CD4-positive, alpha-beta T cell (primary cell): ENCODE results near the gene RPAIN. TPM values are rescaled to one million over a fixed set of nuclear protein-coding genes. Genes with fewer than 3 reads are reported as not detected.

Experiments
- ATAC-seq: fragments of 200-7000 bp; cut with Tn5 transposase; one replicate; pipeline ENCODE4 v1.10.0; 2022; ENCODE audit warnings: mild to moderate bottlenecking; ENCODE audit not compliant: poor library complexity
- CTCF ChIA-PET: fragments of 350-600 bp; sonication (Branson Sonifier 250); formaldehyde crosslinking; loops from one replicate; lab custom pipeline; 2021; ENCODE audit warnings: antibody characterized with exemption, inconsistent platforms; lab: Charles Lee
- POLR2A ChIA-PET: fragments of 350-600 bp; sonication (Branson Sonifier 250); formaldehyde crosslinking; loops from one replicate; lab custom pipeline; 2021; ENCODE audit warnings: antibody characterized with exemption, inconsistent platforms; lab: Charles Lee
- DNase-seq, 14 experiments: peaks; one replicate each; pipeline ENCODE4 v3.0.0-alpha.2; 2013 to 2020; ENCODE audit warnings: mixed read lengths in 2 of 14
- H3K27ac ChIP-seq, 2 donors: one replicate each; pipeline versions ENCODE4 v1.5.1 to v1.7.0; 2013; ENCODE audit warnings: low read length in 2 of 2, low read depth in 1 of 2, mild to moderate bottlenecking in 1 of 2
- H3K27me3 ChIP-seq, 2 experiments: 1 replicate in 1 of 2; 2 replicates in 1 of 2; pipeline versions ENCODE4 v1.6.1 to v1.7.0; 2013; ENCODE audit warnings: low read length in 2 of 2, control low read depth in 1 of 2, mild to moderate bottlenecking in 1 of 2, moderate library complexity in 1 of 2; ENCODE audit not compliant: insufficient read depth in 2 of 2, control insufficient read depth in 1 of 2
- H3K36me3 ChIP-seq: one replicate; pipeline ENCODE4 v1.6.1; 2013; ENCODE audit warnings: low read length, control low read depth; ENCODE audit not compliant: insufficient read depth
- H3K4me1 ChIP-seq: one replicate; pipeline ENCODE4 v1.6.1; 2013; ENCODE audit warnings: low read length, control low read depth; ENCODE audit not compliant: insufficient read depth
- H3K4me3 ChIP-seq: one replicate; pipeline ENCODE4 v1.5.1; 2013; ENCODE audit warnings: mild to moderate bottlenecking, low read length, moderate library complexity
- H3K9me3 ChIP-seq, 2 experiments: 1 replicate in 1 of 2; 2 replicates in 1 of 2; pipeline versions ENCODE4 v1.6.1 to v1.7.0; 2013; ENCODE audit warnings: low read length in 2 of 2, mild to moderate bottlenecking in 2 of 2, control low read depth in 1 of 2, moderate library complexity in 1 of 2; ENCODE audit not compliant: control insufficient read depth in 1 of 2, insufficient read depth in 1 of 2
- H3K27ac Mint-ChIP-seq: one replicate; pipeline ENCODE4 v1.8.0; 2020; ENCODE audit warnings: mixed read lengths
- H3K27me3 Mint-ChIP-seq: one replicate; pipeline ENCODE4 v1.8.0; 2021; ENCODE audit warnings: mixed read lengths
- H3K36me3 Mint-ChIP-seq: one replicate; pipeline ENCODE4 v1.8.0; 2021; ENCODE audit warnings: low read depth, mixed read lengths
- H3K4me1 Mint-ChIP-seq: one replicate; pipeline ENCODE4 v1.8.0; 2021; ENCODE audit warnings: low read depth, mixed read lengths
- H3K4me3 Mint-ChIP-seq: one replicate; pipeline ENCODE4 v1.8.0; 2020; ENCODE audit warnings: mild to moderate bottlenecking, mixed read lengths
- H3K9me3 Mint-ChIP-seq: one replicate; pipeline ENCODE4 v1.8.0; 2020; ENCODE audit warnings: mixed read lengths
- intact Hi-C, 2 experiments: fragments of 100-400 bp; cut with DNase I in 1 of 2; cut with micrococcal nuclease in 1 of 2; formaldehyde crosslinking; loops; one replicate each; pipeline versions ENCODE4 v1.15.1 to v1.9.0; 2023 to 2025; cut with DNase I, micrococcal nuclease
- total RNA-seq, 174 experiments: library from RNA in 2 of 174; stranded (reverse) in 2 of 174; gene quantifications; one replicate each; pipeline ENCODE4 v1.2.3 and lab custom pipeline; 2021 to 2026
- TF ChIP-seq, protein P1 (sequence below): fragments of 200-600 bp; IDR thresholded peaks from one replicate; pipeline ENCODE4 v1.8.0; 2022; ENCODE audit warnings: antibody characterized with exemption, mild to moderate bottlenecking

The RPAIN gene
- total RNA-seq, 2 experiments from 2014 or later: 68.7 to 77.5 TPM

DNA sequence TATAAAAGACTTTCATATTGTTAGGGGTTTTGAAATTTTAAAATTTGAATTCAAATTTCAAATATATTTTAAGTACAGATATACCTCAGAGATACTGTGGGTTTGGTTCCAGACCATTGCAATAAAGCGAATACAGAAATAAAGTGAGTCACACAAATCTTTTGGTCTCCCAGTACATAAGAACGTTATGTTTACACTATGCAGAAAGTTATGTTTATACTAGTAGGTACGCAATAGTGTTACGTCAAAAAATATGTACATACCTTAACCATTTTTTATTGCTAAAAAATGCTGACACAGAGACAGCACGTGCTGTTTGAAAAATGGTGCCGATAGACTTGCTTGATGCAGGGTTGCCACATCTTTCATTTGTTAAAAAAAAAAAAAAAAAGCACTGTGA lies 20.2 kb upstream of the RPAIN start:
- no peak overlapping the region for H3K27ac ChIP-seq
- ATAC-seq: no peak

DNA sequence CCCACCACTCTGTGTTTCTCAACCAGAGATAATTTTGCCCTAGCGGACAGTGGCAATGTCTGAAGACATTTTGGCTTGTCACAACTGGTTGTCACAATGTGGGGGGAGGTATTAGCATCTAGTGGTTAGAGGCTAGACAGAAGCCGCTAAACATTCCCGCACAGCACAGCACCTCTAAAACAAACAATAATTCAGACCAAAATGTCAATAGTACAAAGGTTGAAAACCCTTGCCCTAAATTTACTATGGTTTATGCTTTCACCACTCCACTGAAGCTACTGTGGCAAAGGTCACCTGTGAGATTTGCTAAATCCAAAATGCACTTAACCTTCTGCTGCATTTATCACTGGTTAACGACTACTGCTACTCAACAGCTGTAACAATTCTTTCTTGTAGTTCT lies 14.6 kb upstream of the RPAIN start:
- no peak overlapping the region for H3K4me3 Mint-ChIP-seq
- H3K36me3 ChIP-seq: peaks cover 90% of the 10 kb centered on the region
- H3K9me3 ChIP-seq: no peaks in the 10 kb centered on the region
- H3K9me3 Mint-ChIP-seq: no peaks in the 10 kb centered on the region
- peaks cover 23% of the 10 kb centered on the region for H3K36me3 Mint-ChIP-seq
- ChIA-PET POLR2A (interaction anchor here (0.6 to 1.2 kb wide), 2 partner anchors 14 to 1511 kb away, joined by 3 to 6 read pairs; partner anchors contain the start of genes NUP88 and RPAIN), CTCF (interaction anchor here (1.6 to 2.0 kb wide), 2 partner anchors 19 to 34 kb away, joined by 3 to 5 read pairs; no protein-coding TSS in a partner anchor)
- no peak for ATAC-seq
- DNase-seq: no peak
- no peaks in the 10 kb centered on the region for H3K27me3 Mint-ChIP-seq
- intact Hi-C loops: no loop called here
- peaks cover 8% of the 10 kb centered on the region for H3K4me1 Mint-ChIP-seq
- no peak overlapping the region for H3K27ac Mint-ChIP-seq
- TF ChIP-seq, protein P1, sequence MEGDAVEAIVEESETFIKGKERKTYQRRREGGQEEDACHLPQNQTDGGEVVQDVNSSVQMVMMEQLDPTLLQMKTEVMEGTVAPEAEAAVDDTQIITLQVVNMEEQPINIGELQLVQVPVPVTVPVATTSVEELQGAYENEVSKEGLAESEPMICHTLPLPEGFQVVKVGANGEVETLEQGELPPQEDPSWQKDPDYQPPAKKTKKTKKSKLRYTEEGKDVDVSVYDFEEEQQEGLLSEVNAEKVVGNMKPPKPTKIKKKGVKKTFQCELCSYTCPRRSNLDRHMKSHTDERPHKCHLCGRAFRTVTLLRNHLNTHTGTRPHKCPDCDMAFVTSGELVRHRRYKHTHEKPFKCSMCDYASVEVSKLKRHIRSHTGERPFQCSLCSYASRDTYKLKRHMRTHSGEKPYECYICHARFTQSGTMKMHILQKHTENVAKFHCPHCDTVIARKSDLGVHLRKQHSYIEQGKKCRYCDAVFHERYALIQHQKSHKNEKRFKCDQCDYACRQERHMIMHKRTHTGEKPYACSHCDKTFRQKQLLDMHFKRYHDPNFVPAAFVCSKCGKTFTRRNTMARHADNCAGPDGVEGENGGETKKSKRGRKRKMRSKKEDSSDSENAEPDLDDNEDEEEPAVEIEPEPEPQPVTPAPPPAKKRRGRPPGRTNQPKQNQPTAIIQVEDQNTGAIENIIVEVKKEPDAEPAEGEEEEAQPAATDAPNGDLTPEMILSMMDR: no peak
- H3K4me3 ChIP-seq: no peak overlapping the region
- peaks cover 2% of the 10 kb centered on the region for H3K4me1 ChIP-seq
- no peaks in the 10 kb centered on the region for H3K27me3 ChIP-seq
- H3K27ac ChIP-seq: no peak overlapping the region

More for the DNA sequence above, 20.2 kb upstream of the RPAIN start:
- Mint-ChIP-seq H3K9me3 (no peaks in the 10 kb centered on the region), H3K36me3 (peaks cover 74% of the 10 kb centered on the region), H3K4me1 (no peaks in the 10 kb centered on the region), H3K27me3 (no peaks in the 10 kb centered on the region), H3K27ac (no peak overlapping the region), H3K4me3 (no peak overlapping the region)
- Histone ChIP-seq H3K27me3 (no peaks in the 10 kb centered on the region), H3K4me1 (no peaks in the 10 kb centered on the region), H3K36me3 (peaks cover 77% of the 10 kb centered on the region), H3K9me3 (no peaks in the 10 kb centered on the region), H3K4me3 (no peak overlapping the region)
- DNase-seq: no peak
- TF ChIP-seq, protein P1: no peak
- CTCF ChIA-PET: no interaction called here
- POLR2A ChIA-PET: no interaction called here
- intact Hi-C loops: no loop called here

DNA sequence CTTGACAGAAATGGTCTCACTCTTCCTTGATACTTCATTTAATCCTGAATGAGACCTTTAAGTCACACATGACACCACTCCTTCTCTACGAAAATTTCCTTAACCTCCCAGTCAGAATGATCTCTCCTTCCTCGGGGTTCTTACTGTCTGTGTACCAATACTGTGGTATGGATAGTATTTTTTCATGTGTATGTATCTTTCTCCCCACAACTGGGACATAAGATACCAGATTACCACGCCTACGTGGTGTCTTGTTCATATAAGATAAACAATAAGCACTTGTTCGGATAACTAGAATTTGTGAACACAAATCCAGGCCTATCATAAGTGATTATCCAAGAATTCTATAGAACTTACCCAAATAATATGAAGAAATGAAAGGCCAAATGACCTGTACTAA lies 11.8 kb upstream of the RPAIN start:
- POLR2A ChIA-PET: interaction anchor here (1.2 kb wide), 1 partner anchor 11 kb away, joined by 3 read pairs; no protein-coding TSS in a partner anchor

More for the DNA sequence above, 11.8 kb upstream of the RPAIN start:
- Histone ChIP-seq H3K27me3 (no peaks in the 10 kb centered on the region), H3K4me1 (peaks cover 2% of the 10 kb centered on the region), H3K27ac (no peak overlapping the region), H3K9me3 (no peaks in the 10 kb centered on the region), H3K4me3 (no peak overlapping the region), H3K36me3 (peaks cover 93% of the 10 kb centered on the region)
- CTCF ChIA-PET: interaction anchor here (0.6 kb wide), 1 partner anchor 96 kb away, joined by 4 read pairs; no protein-coding TSS in a partner anchor
- Mint-ChIP-seq H3K4me3 (no peak overlapping the region), H3K27ac (no peak overlapping the region), H3K27me3 (no peaks in the 10 kb centered on the region), H3K9me3 (no peaks in the 10 kb centered on the region), H3K36me3 (peaks cover 16% of the 10 kb centered on the region), H3K4me1 (peaks cover 31% of the 10 kb centered on the region)
- DNase-seq: no peak
- TF ChIP-seq, protein P1: no peak
- no peak for ATAC-seq
- intact Hi-C loops: no loop called here
